ENCODE results near the gene DAB2. TPM values are rescaled to one million over a fixed set of nuclear protein-coding genes. Genes with fewer than 3 reads are reported as not detected.

Gene DAB2
- total and polyA plus RNA-seq, 8 donors: 96.8 to 162 (median 120) TPM

GRCh38 chr5:39367711-39368110 is 57.1 kb downstream of the DAB2 start:
- DNase-seq: no peak
- Histone ChIP-seq H3K27ac (no peak overlapping the region), H3K36me3 (peaks cover 0 to 22% of the 10 kb centered on the region in 2 donors), H3K4me1 (no peaks in the 10 kb centered on the region), H3K4me3 (no peak overlapping the region), H3K9me3 (no peaks in the 10 kb centered on the region), H3K27me3 (no peaks in the 10 kb centered on the region)
- intact Hi-C loops (cut with DNase I): no loop called here
- no peak for ATAC-seq
- no peak for TF ChIP-seq CTCF (IDR thresholded peaks at IDR 0.05)

DNA sequence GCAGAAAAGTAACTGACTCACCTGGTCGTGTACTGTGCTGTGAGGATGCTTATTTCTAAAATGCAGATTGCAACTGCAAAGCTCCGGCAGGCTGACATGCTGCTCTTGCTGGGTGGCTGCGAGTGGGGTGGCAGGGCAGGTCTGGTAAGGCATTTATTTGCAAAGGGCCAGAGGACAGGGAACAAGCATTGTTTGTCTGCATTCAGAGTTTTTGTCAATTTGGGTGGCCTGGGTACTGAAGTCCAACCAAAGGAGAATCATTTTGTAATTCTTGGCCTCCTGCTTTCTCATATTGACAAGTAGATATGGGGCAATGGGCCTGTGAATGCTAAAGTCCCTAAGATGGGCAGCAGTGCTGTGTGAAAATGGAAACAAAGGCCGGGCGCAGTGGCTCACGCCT is 60.4 kb downstream of the DAB2 start, which contains the start of gene C9:
Gene C9, minus strand, starts transcription at position 129 of the 400 bp plus-strand sequence. Its CDS starts 31 bp downstream, at position 98.
- TF ChIP-seq CTCF (IDR thresholded peaks at IDR 0.05): no peak
- no peak within 1 kb of the TSS for H3K27ac ChIP-seq
- H3K4me3 ChIP-seq: no peak within 1 kb of the TSS
- no peaks in the 10 kb centered on the region for H3K27me3 ChIP-seq
- DNase-seq (no peak), ATAC-seq (no peak)
- intact Hi-C loops (cut with DNase I): no loop called here
- H3K36me3 ChIP-seq: no peaks in the 10 kb centered on the region
- H3K4me1 ChIP-seq: no peaks in the 10 kb centered on the region
- H3K9me3 ChIP-seq: no peaks in the 10 kb centered on the region

GRCh38 chr5:39363217-39363616 is 61.6 kb downstream of the DAB2 start:
- Histone ChIP-seq H3K9me3 (no peaks in the 10 kb centered on the region), H3K4me1 (no peaks in the 10 kb centered on the region), H3K27me3 (no peaks in the 10 kb centered on the region), H3K27ac (no peak overlapping the region), H3K4me3 (no peak overlapping the region), H3K36me3 (no peaks in the 10 kb centered on the region)
- TF ChIP-seq CTCF (IDR thresholded peaks at IDR 0.05): no peak
- DNase-seq (no peak), ATAC-seq (no peak)
- intact Hi-C loops (cut with DNase I): no loop called here

GRCh38 chr5:39362646-39363045 is 62.1 kb downstream of the DAB2 start:
- no peak for ATAC-seq
- Histone ChIP-seq H3K4me3 (no peak overlapping the region), H3K36me3 (no peaks in the 10 kb centered on the region), H3K27me3 (no peaks in the 10 kb centered on the region), H3K9me3 (no peaks in the 10 kb centered on the region), H3K4me1 (no peaks in the 10 kb centered on the region), H3K27ac (no peak overlapping the region)
- intact Hi-C loops (cut with DNase I): no loop called here
- no peak for DNase-seq
- no peak for TF ChIP-seq CTCF (IDR thresholded peaks at IDR 0.05)

DNA sequence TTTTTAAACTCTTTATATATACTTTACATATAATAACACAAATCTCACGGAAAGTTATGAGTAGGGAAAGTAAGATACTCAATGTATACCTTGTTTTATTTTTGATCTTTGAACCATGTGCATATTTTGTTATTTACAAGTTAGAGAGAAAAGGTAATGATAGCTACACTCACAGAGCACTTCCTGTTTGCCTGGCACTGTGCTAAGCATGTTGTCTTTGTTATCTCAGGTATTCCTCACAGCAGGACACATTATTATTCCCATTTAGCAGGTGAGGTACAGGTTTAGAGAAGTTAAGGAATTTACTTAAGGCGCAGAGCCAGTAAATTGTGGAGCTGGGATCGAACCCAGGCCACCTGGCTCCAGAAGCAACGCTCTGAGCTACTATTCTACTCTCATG is 63.5 kb downstream of the DAB2 start:
- no peaks in the 10 kb centered on the region for H3K36me3 ChIP-seq
- ATAC-seq (no peak), DNase-seq (no peak)
- H3K4me3 ChIP-seq: no peak overlapping the region
- H3K27ac ChIP-seq: no peak overlapping the region
- H3K9me3 ChIP-seq: no peaks in the 10 kb centered on the region
- no peaks in the 10 kb centered on the region for H3K27me3 ChIP-seq
- intact Hi-C loops (cut with DNase I): no loop called here
- no peaks in the 10 kb centered on the region for H3K4me1 ChIP-seq
- TF ChIP-seq CTCF (IDR thresholded peaks at IDR 0.05): no peak

Data from left lung (tissue), 10 donors.